Measurements from ENCODE around the gene PAX1.

DNA sequence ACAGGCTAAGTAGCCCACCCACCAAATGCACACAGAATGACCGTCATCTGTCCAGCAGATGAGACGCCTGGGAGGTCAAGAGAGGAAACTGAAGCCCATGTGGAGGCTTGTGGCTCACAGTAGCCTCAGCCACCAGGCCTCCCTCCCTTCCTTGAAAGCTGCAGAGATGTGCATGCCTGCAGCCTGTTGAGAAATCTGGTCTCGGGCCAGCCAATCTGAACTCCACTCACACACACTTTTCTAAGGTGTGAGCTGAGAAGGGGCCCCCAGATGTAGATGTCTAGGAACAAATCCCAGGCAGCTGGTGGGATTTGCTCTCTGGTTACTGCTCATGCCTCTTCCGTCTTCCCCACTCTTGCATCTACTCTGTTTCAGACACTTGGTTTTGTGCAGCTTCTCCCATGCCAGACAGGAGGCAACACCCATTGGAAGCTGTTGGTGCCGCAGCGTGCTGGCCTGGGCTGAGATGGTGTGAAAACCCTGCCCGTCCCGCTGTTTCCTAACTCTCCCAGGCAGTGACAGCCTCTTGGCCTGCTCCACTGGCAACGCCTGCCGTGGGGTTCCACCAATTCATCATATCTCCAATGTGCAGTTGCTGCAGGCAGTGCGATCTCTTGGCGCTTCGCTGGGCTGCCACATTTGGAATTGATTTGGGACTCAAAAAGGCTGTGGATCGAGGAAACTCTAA, 24.1 kb upstream of the PAX1 start:
- TF ChIP-seq, protein P1, sequence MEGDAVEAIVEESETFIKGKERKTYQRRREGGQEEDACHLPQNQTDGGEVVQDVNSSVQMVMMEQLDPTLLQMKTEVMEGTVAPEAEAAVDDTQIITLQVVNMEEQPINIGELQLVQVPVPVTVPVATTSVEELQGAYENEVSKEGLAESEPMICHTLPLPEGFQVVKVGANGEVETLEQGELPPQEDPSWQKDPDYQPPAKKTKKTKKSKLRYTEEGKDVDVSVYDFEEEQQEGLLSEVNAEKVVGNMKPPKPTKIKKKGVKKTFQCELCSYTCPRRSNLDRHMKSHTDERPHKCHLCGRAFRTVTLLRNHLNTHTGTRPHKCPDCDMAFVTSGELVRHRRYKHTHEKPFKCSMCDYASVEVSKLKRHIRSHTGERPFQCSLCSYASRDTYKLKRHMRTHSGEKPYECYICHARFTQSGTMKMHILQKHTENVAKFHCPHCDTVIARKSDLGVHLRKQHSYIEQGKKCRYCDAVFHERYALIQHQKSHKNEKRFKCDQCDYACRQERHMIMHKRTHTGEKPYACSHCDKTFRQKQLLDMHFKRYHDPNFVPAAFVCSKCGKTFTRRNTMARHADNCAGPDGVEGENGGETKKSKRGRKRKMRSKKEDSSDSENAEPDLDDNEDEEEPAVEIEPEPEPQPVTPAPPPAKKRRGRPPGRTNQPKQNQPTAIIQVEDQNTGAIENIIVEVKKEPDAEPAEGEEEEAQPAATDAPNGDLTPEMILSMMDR (conservative IDR thresholded peaks at IDR 0.05; ENCODE audit: low read depth, low read length) = no peak
- no peak for TF ChIP-seq EZH2 (IDR thresholded peaks at IDR 0.05; ENCODE audit: borderline replicate concordance, low read depth, low read length, poor library complexity, severe bottlenecking)

Measured in A673 (cell line).